DND-41 (cell line): ENCODE results near the gene EPAS1.

Experiments
- ATAC-seq: fragments of 200-7000 bp; cut with Tn5 transposase; 3 replicates; pipeline ENCODE4 v1.9.1; 2021; ENCODE audit warnings: low read depth; ENCODE audit not compliant: insufficient read depth
- DNase-seq: peaks from one replicate; pipeline ENCODE4 v3.0.0-alpha.2; 2020
- H2AFZ ChIP-seq: 2 replicates; pipeline ENCODE4 v1.6.0; 2012; ENCODE audit warnings: low read depth, low read length
- H3K27ac ChIP-seq: 2 replicates; pipeline ENCODE4 v1.5.1; 2012; ENCODE audit warnings: low read length, inconsistent platforms
- H3K27me3 ChIP-seq: fragments of 200-600 bp; sonication (generic); 2 replicates; pipeline ENCODE4 v1.6.0; 2012; ENCODE audit warnings: low read length, mild to moderate bottlenecking, inconsistent platforms; ENCODE audit not compliant: insufficient read depth, poor library complexity
- H3K36me3 ChIP-seq: 2 replicates; pipeline ENCODE4 v1.5.1; 2012; ENCODE audit warnings: low read length, inconsistent platforms; ENCODE audit not compliant: insufficient read depth
- H3K4me1 ChIP-seq: 2 replicates; pipeline ENCODE4 v1.5.1; 2012; ENCODE audit warnings: mild to moderate bottlenecking, low read length; ENCODE audit not compliant: insufficient read depth
- H3K4me2 ChIP-seq: 2 replicates; pipeline ENCODE4 v1.6.0; 2012; ENCODE audit warnings: mild to moderate bottlenecking, moderate library complexity, low read length, inconsistent platforms; ENCODE audit not compliant: insufficient read depth
- H3K4me3 ChIP-seq, 2 experiments: fragments of 200-600 bp in 1 of 2; shearing (Covaris generic) in 1 of 2; 2 replicates each; pipeline ENCODE4 v1.5.1; 2012 to 2016; ENCODE audit warnings: inconsistent platforms in 2 of 2, low read length in 2 of 2, mild to moderate bottlenecking in 2 of 2, low read depth in 1 of 2, moderate library complexity in 1 of 2
- H3K79me2 ChIP-seq: 2 replicates; pipeline ENCODE4 v1.6.0; 2012; ENCODE audit warnings: low read length, inconsistent platforms; ENCODE audit not compliant: insufficient read depth
- H3K9ac ChIP-seq: 2 replicates; pipeline ENCODE4 v1.6.0; 2012; ENCODE audit warnings: low read depth, mild to moderate bottlenecking, inconsistent platforms, low read length, moderate library complexity
- H3K9me3 ChIP-seq: 2 replicates; pipeline ENCODE4 v1.5.1; 2012; ENCODE audit warnings: low read length, moderate library complexity, mild to moderate bottlenecking, inconsistent platforms; ENCODE audit not compliant: insufficient read depth, severe bottlenecking
- H4K20me1 ChIP-seq: 2 replicates; pipeline ENCODE4 v1.6.0; 2012; ENCODE audit warnings: low read length; ENCODE audit not compliant: insufficient read depth
- EZH2 ChIP-seq: IDR thresholded peaks from 3 replicates; pipeline ENCODE4 v1.6.1; 2012; ENCODE audit warnings: borderline replicate concordance, low read depth, mild to moderate bottlenecking, moderate library complexity, low read length, inconsistent platforms; ENCODE audit not compliant: severe bottlenecking
- TF ChIP-seq, protein P1 (sequence below): IDR thresholded peaks from 2 replicates; pipeline ENCODE4 v1.5.1; 2012; ENCODE audit warnings: borderline replicate concordance, low read length, moderate library complexity, mild to moderate bottlenecking; ENCODE audit not compliant: poor library complexity, severe bottlenecking; ENCODE audit errors: extremely low read depth

Gene EPAS1

DNA sequence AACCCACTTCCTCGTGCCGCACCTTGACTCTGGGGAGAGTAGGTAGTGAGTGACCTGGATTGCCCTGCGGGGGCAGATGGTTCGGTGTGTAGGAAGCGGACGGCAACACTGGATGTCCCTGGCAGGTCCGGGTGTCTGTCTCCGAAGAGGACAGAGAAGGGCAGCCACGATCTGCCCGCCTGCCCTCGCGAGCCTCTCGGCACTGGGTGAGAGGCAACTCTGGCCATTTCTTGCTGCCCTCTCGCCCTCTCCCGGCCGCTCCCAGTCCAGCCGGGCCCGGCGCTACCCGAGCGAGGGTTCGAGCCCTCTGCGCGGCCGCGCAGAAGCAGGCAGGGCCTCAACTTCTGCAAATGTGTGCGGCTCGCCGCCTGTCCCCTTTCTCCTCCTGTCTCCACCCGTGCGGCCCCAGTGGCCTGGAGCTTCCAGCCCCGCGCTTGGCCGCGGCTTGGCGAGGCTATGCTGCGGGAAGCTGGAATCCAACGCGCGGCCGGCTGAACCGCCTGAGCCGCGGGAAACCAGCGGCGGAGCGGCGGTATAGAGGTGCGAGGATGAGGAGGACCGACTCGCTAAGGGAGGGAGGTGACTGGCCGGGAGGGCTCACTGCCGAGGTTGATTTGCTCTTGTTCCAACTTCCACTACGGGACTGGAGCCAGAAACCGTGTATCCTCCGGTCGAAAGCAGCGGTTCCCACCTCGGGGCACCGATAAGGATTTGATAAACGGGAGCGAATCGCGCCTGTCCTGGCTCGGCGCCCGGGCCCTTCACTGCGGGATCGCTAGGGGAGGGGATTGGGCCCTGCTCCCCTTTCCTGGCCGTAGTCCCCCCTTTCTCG is 1.5 kb downstream of the EPAS1 start:
- Histone ChIP-seq H2AFZ (no peak overlapping the region), H3K9ac (no peak overlapping the region), H3K4me1 (peaks cover 23% of the 10 kb centered on the region), H3K9me3 (no peaks in the 10 kb centered on the region), H3K4me2 (peak overlapping the region; percentile 70), H4K20me1 (no peaks in the 10 kb centered on the region), H3K36me3 (no peaks in the 10 kb centered on the region), H3K79me2 (no peaks in the 10 kb centered on the region), H3K4me3 (no peak overlapping the region), H3K27ac (no peak overlapping the region), H3K27me3 (no peaks in the 10 kb centered on the region)
- no peak for DNase-seq
- TF ChIP-seq EZH2 = no peak
- TF ChIP-seq, protein P1, sequence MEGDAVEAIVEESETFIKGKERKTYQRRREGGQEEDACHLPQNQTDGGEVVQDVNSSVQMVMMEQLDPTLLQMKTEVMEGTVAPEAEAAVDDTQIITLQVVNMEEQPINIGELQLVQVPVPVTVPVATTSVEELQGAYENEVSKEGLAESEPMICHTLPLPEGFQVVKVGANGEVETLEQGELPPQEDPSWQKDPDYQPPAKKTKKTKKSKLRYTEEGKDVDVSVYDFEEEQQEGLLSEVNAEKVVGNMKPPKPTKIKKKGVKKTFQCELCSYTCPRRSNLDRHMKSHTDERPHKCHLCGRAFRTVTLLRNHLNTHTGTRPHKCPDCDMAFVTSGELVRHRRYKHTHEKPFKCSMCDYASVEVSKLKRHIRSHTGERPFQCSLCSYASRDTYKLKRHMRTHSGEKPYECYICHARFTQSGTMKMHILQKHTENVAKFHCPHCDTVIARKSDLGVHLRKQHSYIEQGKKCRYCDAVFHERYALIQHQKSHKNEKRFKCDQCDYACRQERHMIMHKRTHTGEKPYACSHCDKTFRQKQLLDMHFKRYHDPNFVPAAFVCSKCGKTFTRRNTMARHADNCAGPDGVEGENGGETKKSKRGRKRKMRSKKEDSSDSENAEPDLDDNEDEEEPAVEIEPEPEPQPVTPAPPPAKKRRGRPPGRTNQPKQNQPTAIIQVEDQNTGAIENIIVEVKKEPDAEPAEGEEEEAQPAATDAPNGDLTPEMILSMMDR = no peak
- no peak for ATAC-seq

DNA sequence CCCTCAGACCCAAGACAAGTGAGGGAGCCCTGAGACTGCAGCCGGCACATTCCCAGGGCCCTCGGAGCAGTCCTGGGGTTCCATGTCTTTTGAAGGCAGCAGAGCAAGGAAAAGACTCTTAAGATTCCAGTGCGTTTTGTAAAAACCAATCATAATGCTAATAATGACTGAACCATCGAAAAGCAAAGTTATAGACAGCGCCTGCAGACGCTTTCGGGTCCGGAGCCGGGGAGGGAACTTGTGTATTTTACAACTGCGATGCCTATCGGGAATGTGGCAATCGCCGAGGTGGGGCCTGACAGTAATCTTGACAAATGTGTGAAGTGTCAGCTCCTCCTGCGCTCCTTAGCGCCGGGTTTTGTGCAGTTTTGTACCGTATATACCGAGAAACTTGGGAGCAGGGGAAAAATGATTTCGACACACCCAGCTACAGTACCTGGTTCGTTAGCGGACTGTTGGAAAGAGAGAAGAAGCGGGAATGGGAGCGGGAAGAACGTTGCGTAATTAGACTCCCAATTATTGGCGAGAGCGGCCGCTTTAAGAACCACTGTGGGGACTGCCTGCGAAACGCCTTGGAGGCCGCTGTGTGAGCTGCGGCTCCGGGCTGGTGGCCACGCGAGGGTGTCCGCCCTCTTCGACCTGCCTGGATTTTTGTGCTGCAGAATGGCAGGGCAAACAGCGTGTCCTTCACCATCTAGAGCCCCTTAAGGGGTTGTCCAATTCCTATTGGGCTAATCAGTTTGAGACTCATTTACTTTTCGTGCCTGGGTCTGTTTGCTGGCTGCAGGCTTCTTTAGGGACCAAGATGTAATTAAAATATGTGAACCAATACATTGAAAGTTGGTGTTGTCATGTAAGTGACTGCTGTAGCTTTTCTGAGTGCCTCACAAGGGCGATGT is 2.4 kb downstream of the EPAS1 start:
- peaks cover 32% of the 10 kb centered on the region for H3K4me1 ChIP-seq
- no peak overlapping the region for H3K9ac ChIP-seq
- H3K9me3 ChIP-seq = no peaks in the 10 kb centered on the region
- no peaks in the 10 kb centered on the region for H4K20me1 ChIP-seq
- no peak for ATAC-seq
- no peak overlapping the region for H3K4me3 ChIP-seq
- H3K79me2 ChIP-seq = no peaks in the 10 kb centered on the region
- no peak overlapping the region for H3K27ac ChIP-seq
- no peaks in the 10 kb centered on the region for H3K27me3 ChIP-seq
- no peak overlapping the region for H2AFZ ChIP-seq
- no peak for TF ChIP-seq EZH2
- TF ChIP-seq, protein P1 = no peak
- H3K36me3 ChIP-seq = no peaks in the 10 kb centered on the region
- no peak overlapping the region for H3K4me2 ChIP-seq
- DNase-seq = no peak

DNA sequence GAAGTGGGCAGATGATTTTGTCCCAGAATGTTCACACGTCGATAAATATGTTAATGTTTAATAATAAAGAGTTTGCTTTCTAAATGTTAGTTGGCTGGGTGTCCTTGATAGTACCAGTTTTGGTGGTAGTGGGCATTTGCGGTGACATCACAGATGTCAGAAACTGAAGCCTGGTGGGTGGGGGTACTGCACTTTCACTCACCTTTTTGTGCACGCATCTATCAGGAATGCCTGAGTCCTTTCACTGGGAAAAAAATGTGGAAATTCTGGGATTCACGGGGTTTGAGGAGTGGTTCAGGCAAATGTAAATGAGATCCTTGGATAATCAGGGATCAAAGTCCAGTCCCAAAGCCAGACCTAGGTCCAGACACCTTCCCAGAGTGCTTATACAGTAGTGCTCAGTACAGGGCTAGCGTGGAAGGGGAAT is 3.2 kb downstream of the EPAS1 start:
- H3K27ac ChIP-seq = no peak overlapping the region
- no peak overlapping the region for H2AFZ ChIP-seq

More for the DNA sequence above, 3.2 kb downstream of the EPAS1 start:
- Histone ChIP-seq H3K9ac (no peak overlapping the region), H3K36me3 (no peaks in the 10 kb centered on the region), H4K20me1 (no peaks in the 10 kb centered on the region), H3K4me2 (no peak overlapping the region), H3K4me3 (no peak overlapping the region), H3K9me3 (no peaks in the 10 kb centered on the region), H3K4me1 (peaks cover 40% of the 10 kb centered on the region), H3K79me2 (no peaks in the 10 kb centered on the region), H3K27me3 (no peaks in the 10 kb centered on the region)
- TF ChIP-seq, protein P1 = no peak
- DNase-seq (no peak), ATAC-seq (no peak)
